Fibroblast of skin of left quadriceps (primary cell): ENCODE measurements around the gene ARMH4.
"Not testable (repeated sequence)": the region's sequence is repeated elsewhere in the genome, so short reads cannot be mapped to it uniquely, and the experiment has no call there.

Experiments
- DNase-seq, 2 experiments: peaks; one replicate each; pipeline ENCODE4 v3.0.0-alpha.2; 2013; ENCODE audit warnings: low read depth in 2 of 2

Gene ARMH4

DNA sequence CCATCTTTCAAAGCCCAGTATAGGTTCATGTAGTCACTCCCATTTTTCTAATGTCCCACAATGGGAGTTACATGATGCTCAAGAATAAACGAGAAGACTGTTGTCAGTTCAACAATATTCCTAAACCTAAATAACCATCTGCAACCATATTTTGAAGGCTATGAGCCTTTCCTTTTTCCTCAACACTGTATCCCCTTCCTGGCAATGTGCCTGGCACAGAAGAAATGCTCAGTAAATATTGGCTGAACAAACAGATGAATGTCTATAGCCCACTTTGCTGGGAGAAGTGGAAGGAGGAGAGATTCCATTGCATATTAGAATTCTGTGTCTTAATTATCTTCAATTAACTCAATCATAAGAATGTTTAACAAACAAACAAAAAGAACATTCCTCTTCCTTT, 6.1 kb downstream of the ARMH4 start:
- no peak for DNase-seq

- no peak for DNase-seq
Observed at GRCh38 chr14:58143106-58143505, 8.9 kb downstream of the ARMH4 start.

- DNase-seq = no peak
Observed at GRCh38 chr14:58141893-58142292, 10.1 kb downstream of the ARMH4 start.

GRCh38 chr14:58138714-58139482, 13.1 kb downstream of the ARMH4 start:
- DNase-seq = no peak

DNA sequence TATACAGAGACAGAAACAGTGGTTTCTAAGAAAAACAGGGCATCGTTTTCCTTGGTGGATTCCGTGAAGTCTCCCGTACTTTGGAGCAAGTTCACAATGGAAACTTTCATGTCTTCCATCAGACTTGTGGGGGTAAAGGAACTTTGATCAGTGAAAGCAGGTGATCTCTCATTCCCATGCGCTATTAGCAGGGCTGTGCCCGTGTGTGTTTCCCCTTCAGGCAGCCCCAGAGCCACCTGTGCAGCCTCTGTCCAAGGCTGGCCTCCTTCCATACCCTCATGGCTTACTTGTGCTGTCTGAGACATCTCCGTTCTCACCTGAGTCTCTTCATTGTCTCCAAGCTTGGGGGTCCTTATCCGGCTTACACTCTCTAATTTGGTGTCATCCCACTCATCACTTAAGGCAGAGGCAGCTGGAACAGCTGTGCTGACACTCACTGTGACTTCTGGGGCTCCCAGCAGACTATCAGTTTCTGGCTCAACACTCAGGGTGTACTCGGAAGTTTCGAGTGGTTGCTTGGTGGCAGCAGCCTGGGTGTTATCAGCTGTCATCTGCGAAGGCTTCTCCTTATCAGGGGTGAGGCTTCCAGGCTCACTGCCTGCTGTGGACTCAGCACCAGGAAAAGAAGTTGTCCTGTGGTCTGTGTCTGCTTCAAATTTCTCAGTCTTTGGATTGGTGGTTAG, 13.8 kb downstream of the ARMH4 start:
- DNase-seq = no peak

DNA sequence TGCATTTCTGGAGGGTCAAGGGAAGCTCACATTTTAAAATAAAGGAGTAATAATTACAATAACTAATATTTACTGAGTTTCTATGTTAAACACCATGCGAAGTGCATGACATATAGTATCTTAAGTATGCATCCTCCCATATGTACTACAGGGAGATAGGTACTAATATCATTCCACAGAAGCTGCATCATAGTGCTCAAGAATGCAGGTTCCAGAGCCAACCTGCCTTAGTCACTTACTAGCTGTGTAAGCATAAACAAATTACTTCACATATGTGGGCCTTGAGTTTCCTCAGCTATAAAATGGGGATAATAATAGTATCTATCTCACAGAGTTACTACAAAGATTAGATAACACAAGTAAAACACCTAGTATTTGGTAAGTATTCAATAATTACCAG, 18.3 kb downstream of the ARMH4 start:
- DNase-seq = peak; percentile 36 to 42

DNA sequence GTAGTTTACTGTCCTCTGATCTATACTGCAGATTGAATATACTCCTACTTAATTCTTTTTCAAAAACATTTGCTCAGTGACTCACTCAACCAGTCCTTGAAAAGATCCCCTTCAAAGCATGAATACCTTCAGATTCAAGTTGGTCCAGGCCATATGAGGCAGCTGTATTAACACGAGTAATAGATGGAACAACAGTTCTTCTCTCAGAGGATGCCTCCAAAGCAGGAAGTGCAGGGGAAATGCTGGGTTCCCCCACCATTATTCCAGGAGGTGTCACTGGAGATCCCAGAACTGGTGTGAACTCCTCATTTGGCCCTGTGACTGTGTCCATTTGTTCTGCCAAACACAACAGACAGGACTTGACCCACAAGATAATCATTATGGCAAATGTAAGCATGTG, 20.6 kb downstream of the ARMH4 start:
- no peak for DNase-seq

- no peak for DNase-seq
Observed at GRCh38 chr14:58130116-58130782, 21.8 kb downstream of the ARMH4 start.

DNA sequence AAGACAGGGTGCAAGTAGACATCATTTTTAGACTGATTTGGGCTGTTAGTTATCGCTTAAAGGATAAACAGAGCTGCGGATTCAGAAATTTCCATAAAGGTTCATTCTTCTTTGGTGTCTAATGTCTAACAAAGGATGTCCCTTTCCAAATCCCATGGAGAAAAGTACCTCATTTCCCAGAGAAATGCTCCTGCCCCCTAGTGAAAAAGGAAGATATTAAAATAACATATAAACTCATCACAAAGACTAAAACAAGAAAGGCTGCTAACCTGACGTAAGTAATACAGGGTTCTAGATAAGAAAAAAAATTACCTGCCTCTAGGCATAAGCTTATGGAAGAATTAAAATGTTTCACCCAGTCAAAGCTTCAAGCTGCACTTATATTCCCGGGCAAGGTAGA, 22.8 kb downstream of the ARMH4 start:
- no peak for DNase-seq

GRCh38 chr14:58128416-58128815, 23.6 kb downstream of the ARMH4 start:
- DNase-seq = no peak

GRCh38 chr14:58122546-58122945, 29.5 kb downstream of the ARMH4 start:
- DNase-seq = not testable (repeated sequence)

- no peak for DNase-seq
Observed at GRCh38 chr14:58121530-58122186, 30.4 kb downstream of the ARMH4 start.

GRCh38 chr14:58119381-58119780, 32.6 kb downstream of the ARMH4 start:
- no peak for DNase-seq

DNA sequence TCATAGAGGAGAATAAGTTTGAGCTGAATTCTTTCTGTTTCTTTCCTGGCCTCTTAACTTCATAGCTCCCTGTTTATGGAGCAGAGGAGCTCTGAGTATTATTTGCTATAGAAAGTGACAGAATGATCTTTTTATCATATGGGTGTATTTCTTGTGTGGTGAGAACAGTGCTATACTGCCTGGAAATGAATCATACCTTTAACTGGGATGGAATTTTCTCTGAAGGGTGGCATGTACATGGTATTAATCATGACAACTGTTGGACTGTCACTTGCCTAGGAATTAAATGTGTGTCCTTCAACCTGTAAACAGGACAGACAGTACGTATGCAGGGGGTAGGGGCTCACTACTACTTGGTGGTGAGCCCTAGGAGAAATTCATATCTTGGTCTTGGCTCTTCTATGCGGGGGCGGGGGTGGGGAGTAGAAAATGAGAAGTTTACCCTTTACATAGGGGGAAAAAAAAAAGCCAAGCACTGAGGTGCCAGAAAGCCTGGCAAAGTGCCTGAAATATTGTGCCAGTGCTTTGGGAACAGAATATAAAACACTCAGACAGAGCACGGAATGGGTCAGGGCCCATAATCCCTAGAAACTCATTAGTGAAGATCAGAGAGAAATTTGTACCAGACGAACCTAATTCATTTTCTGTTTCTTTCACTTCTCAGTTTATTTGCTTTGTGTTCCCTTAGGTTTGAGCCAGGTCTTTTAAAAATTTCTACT, 33.8 kb downstream of the ARMH4 start:
- no peak for DNase-seq

DNA sequence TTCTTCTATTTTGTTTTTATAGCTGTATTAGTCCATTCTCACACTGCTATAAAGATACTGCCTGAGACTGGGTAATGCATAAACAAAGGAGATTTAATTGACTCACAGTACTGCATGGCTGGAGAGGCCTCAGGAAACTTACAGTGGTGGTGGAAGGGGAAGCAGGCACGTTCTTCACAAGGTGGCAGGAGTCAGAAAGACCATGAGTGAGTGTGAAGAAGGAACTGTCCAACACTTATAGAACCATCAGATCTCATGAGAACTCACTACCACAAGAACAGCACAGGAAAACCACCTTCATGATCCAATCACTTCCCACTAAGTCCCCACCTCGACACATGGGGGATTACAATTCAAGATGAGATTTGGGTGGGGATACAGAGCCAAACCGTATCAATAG, 42.3 kb downstream of the ARMH4 start:
- DNase-seq = no peak

DNA sequence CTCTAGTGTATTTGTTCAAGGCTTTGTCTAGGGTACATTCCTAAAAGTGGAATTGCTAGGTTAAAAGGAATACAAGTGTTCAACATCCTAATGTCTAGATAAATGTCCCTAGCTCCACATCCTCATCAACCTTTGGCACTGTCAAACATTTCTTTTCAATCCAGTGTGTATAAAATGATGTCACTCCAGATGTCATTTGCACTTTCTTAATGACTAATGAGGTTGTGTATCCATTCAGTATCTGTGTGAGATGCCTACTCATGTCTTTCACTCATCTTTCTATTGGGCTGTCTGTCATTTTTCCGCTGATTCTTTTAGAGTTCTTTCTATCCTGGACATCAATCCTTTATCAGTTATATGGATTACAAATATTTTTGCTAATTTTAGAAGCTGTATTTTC, 43.3 kb downstream of the ARMH4 start:
- no peak for DNase-seq

GRCh38 chr14:58107947-58108552, 44.0 kb downstream of the ARMH4 start:
- peak; percentile 33 to 42 for DNase-seq

DNA sequence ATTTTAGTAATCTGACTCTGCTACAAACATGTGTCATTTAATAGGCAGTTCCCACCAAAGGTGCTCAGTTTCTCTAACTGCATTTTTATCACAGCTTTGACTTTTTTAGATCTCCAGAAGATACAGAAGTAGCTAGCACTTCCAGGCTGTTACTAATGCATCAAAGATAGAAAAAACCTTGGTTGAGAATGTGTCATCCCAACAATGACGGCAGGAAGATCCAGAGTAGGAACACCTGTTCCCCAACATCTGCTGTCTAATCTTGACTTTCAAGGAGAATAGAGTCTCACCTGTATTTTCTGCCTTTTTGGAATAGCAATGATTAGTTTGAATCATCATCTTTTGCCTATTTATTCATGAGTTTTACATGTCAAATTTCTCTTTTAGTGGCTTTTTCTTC, 45.0 kb downstream of the ARMH4 start:
- DNase-seq = no peak

DNA sequence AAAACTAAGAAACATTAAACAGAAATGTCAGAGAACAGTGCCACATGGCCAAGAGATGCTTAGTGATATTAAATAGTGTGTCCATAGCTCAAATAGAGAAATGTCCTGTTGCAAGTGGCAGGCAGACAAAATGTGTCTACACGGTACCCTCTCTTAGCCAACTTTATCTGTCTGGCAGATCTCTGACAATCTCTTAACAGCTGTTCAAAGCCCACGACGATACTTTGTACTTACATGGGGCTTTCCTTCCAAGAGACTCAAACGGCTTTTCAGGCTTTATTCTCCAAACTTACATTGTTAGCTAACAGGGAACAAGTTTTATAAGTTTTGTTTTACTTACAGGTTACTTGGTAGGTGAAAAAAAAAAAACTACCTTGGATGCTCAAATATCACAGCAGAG, 45.6 kb downstream of the ARMH4 start:
- DNase-seq = no peak

DNA sequence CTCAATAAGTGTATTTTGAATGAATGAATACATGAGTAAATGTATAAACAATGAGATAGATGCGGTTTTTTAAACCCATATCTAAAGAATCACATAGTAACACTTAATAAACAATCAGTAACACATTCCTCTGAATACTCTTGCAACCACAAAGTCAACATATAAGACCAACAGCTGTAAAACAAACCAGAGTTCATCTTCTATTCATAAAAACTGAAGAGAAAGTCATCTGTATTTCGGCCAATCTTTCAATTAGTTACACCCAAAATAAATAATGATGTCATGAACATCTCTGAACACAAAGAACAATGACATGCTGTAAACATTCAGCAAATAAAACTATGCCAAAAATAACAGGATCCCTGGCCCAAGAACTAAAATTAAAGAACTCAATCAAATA, 47.2 kb downstream of the ARMH4 start:
- DNase-seq = peak; percentile 24 to 32

DNA sequence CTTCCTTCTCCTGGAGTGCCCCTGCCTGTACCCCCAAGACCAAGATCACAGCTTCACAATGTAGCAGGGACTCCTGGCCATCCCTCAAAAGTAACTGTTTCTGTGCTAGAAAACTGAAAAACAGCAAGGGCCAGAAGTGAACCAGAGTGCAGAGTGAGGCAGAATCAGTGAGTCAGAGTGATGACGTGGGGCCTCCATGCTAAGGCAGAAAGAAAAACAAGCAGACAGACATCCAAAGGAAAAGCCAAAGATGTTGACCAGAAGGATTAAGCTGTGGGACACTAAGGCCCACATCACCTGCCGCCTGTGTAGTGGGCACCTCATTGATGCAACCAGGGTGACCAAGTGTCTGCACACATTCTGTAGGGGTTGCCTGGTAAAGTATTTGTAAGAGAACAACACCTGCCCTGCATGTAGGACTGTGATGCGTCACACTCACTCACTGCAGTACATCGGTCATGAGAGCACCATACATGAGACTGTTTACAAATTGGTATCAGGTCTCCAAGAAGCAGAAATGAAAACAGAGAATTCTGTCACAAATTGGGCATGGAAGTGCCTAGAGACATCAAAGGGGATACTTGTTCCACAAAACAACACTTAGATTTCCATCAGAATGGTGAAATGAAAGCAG, 51.2 kb downstream of the ARMH4 start:
- no peak for DNase-seq
